Tibial nerve (tissue), 3 donors: ENCODE results near the gene ARR3.

ENCODE experiments used
- CTCF ChIP-seq, 5 experiments: fragments of 200-600 bp in 3 of 5; fragments of 450-650 bp in 2 of 5; sonication (generic) in 3 of 5; IDR thresholded peaks; one replicate each; pipeline ENCODE4 v1.5.1; 2016 to 2019; ENCODE audit warnings: antibody characterized with exemption in 5 of 5, mild to moderate bottlenecking in 3 of 5, moderate library complexity in 2 of 5
- POLR2A ChIP-seq, 2 donors: fragments of 450-650 bp; IDR thresholded peaks; one replicate each; pipeline ENCODE4 v1.6.1; 2017; ENCODE audit warnings: antibody characterized with exemption in 2 of 2, mild to moderate bottlenecking in 2 of 2, moderate library complexity in 2 of 2

DNA sequence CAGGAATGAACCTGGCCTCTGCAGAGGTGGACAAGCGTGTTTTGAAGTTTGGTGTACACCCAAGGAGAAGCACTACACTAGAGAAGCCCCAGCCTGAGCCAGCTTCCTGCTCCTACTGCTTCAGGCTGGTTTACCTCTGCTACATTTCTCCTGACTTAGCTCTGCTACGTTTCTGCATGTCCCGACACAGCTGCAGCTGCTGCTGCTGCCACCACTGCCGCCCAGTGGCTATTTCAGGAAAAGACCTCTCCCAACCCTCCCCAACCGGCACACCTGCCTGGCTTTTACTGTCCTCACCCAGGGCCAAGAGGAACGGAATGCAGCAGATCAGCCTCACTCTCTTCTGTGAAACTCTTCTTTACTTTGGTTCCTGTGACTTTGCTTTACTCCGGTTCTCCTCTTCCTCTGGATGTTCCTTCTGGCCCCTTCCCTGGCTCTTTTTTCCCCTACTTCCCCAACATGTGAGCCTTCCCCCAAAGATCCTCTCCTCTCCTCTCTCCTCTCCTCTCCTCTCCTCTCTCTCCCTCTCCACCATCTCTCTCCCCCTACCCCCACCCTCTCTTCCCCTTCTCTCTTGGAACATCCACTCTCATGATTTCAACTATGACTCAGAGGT is 5.1 kb upstream of the ARR3 start:
- TF ChIP-seq CTCF (IDR thresholded peaks at IDR 0.05): no peak
- no peak for TF ChIP-seq POLR2A (IDR thresholded peaks at IDR 0.05)
